Measurements from ENCODE around the gene SLC16A7.

The SLC16A7 gene

GRCh38 chr12:59710004-59710628, 114.3 kb downstream of the SLC16A7 start:
- no peak for DNase-seq (ENCODE audit: low spot score)
- in situ Hi-C loops (cut with MboI; ENCODE audit: low sequenced_read_pairs, unreplicated experiment): no loop called here
- no peak for TF ChIP-seq CTCF (IDR thresholded peaks at IDR 0.05; ENCODE audit: borderline replicate concordance, control extremely low read depth, extremely low read depth, insufficient read depth, missing control alignments)

DNA sequence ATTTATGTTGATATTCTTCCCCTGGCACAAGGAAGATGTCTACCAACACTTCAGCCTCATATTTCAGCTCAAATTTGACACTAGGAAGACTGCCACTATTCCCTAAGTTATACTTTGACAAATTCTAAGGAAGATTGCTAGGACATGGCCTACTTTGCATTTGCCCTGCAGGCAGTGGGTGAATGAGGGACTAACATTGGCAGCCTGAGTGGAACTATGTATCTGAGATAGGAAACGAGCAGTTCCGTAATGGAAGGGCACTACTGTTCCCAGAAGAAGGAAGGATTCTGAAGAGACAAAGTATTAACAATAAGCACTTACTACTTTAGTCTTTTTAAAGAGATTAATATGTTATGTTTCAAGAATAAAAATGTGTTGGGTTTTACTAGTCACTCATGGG, 115.1 kb downstream of the SLC16A7 start:
- in situ Hi-C loops (cut with MboI; ENCODE audit: low sequenced_read_pairs, unreplicated experiment): no loop called here

DNA sequence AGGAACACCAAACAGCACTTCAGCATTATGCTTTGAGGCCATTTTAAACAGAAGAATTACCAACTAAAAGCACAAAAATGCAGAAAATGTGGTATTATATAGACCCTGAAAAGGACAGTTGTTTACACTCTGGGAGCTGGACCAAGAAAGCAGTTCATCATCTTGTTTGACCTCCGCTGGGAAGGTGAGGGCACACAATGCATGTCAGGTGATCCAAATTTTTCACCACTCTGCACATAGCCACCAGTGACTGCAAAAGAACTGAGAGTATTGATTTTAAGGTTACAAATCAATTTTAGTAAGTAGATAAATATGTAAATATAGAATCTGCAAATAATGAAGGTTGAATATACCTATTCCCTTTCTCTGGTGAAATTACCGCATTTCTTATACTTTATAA, 119.6 kb downstream of the SLC16A7 start:
- in situ Hi-C loops (cut with MboI; ENCODE audit: low sequenced_read_pairs, unreplicated experiment): no loop called here
- no peak for DNase-seq (ENCODE audit: low spot score)
- no peak for TF ChIP-seq CTCF (IDR thresholded peaks at IDR 0.05; ENCODE audit: borderline replicate concordance, control extremely low read depth, extremely low read depth, insufficient read depth, missing control alignments)

More for the DNA sequence above, 115.1 kb downstream of the SLC16A7 start:
- TF ChIP-seq CTCF (IDR thresholded peaks at IDR 0.05; ENCODE audit: borderline replicate concordance, control extremely low read depth, extremely low read depth, insufficient read depth, missing control alignments): no peak
- no peak for DNase-seq (ENCODE audit: low spot score)

- DNase-seq (ENCODE audit: low spot score): no peak
- TF ChIP-seq CTCF (IDR thresholded peaks at IDR 0.05; ENCODE audit: borderline replicate concordance, control extremely low read depth, extremely low read depth, insufficient read depth, missing control alignments): no peak
- in situ Hi-C loops (cut with MboI; ENCODE audit: low sequenced_read_pairs, unreplicated experiment): no loop called here
Observed at GRCh38 chr12:59716043-59716442, 120.2 kb downstream of the SLC16A7 start.

- in situ Hi-C loops (cut with MboI; ENCODE audit: low sequenced_read_pairs, unreplicated experiment): no loop called here
- no peak for DNase-seq (ENCODE audit: low spot score)
- no peak for TF ChIP-seq CTCF (IDR thresholded peaks at IDR 0.05; ENCODE audit: borderline replicate concordance, control extremely low read depth, extremely low read depth, insufficient read depth, missing control alignments)
Observed at GRCh38 chr12:59717436-59717835, 121.6 kb downstream of the SLC16A7 start.

DNA sequence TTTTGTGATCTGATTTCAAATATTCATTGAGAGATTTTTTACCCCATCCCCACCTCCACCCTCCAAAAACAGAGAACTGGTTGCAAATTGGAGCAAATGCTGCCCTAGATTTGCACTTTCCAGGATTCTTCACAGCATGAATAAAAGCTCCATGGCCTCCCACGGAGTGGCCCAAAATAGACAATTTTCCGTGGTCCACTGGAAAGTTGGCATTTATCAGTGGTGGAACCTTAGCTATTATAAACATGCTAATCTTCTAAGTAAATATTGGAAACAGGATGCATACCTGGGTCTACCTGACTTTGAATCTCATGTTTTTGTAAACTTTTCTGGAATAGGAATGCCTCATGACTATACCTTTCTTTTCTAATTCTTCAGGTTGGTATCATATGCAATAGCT, 123.9 kb downstream of the SLC16A7 start:
- no peak for DNase-seq (ENCODE audit: low spot score)
- TF ChIP-seq CTCF (IDR thresholded peaks at IDR 0.05; ENCODE audit: borderline replicate concordance, control extremely low read depth, extremely low read depth, insufficient read depth, missing control alignments): no peak
- in situ Hi-C loops (cut with MboI; ENCODE audit: low sequenced_read_pairs, unreplicated experiment): no loop called here

Data from GM13976 (cell line).